Peyer's patch (tissue), 4 donors: Measurements from ENCODE around the gene GINS2.

Experiments used
- POLR2A ChIP-seq, 2 donors: fragments of 450-650 bp; IDR thresholded peaks; one replicate each; pipeline ENCODE4 v1.5.1; 2017; ENCODE audit warnings: antibody characterized with exemption in 2 of 2, mild to moderate bottlenecking in 2 of 2, moderate library complexity in 2 of 2
- TF ChIP-seq, protein P1 (sequence below), 6 experiments: fragments of 450-650 bp in 4 of 6; fragments of 200-600 bp in 2 of 6; sonication (generic) in 1 of 6; IDR thresholded peaks; one replicate each; pipeline ENCODE4 v1.5.1; 2017 to 2019; ENCODE audit warnings: antibody characterized with exemption in 6 of 6, mild to moderate bottlenecking in 3 of 6, moderate library complexity in 1 of 6

DNA sequence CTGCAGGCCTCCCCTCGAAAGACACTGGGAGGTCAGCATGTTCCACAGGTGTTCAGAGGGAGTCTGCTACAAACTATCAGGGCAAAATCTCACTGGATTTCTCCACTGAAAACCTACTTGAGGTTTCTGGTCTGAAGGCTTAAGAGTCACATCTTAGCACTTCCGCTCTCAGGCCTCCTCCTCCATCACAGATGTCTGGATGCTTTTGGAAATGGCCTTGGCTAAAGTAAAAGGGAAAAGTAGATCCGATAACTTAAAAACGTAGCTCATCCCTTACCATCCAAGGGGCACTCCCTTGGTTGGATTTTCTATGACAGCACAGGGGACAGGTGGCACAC, 14.4 kb downstream of the GINS2 start:
- TF ChIP-seq, protein P1, sequence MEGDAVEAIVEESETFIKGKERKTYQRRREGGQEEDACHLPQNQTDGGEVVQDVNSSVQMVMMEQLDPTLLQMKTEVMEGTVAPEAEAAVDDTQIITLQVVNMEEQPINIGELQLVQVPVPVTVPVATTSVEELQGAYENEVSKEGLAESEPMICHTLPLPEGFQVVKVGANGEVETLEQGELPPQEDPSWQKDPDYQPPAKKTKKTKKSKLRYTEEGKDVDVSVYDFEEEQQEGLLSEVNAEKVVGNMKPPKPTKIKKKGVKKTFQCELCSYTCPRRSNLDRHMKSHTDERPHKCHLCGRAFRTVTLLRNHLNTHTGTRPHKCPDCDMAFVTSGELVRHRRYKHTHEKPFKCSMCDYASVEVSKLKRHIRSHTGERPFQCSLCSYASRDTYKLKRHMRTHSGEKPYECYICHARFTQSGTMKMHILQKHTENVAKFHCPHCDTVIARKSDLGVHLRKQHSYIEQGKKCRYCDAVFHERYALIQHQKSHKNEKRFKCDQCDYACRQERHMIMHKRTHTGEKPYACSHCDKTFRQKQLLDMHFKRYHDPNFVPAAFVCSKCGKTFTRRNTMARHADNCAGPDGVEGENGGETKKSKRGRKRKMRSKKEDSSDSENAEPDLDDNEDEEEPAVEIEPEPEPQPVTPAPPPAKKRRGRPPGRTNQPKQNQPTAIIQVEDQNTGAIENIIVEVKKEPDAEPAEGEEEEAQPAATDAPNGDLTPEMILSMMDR (IDR thresholded peaks at IDR 0.05) = no peak
- no peak for TF ChIP-seq POLR2A (IDR thresholded peaks at IDR 0.05)
